Fibroblast of skin of back (primary cell): Measurements from ENCODE around the gene CEMIP2.

Experiments used
- DNase-seq: peaks from one replicate; pipeline ENCODE4 v3.0.0-alpha.2; 2013

The CEMIP2 gene

DNA sequence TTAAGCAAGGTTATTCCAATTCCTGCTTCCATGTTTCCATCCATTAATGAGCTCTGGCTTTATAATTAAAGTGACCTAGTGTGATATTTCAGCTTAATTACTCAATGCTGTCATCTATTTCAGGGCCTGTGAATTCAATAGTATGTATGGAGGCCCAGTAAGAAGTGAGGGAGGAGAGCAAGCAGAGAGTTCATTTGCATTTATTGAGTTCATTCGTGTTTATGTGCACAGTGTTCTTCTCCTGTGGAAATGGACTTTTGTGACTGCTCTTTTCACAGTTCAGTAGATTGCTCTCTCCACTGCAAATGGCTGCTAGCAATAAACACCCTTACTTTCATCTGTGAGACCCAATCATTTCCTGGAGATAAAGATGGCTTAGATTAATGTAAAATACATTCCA, 130.9 kb downstream of the CEMIP2 start:
- no peak for DNase-seq

DNA sequence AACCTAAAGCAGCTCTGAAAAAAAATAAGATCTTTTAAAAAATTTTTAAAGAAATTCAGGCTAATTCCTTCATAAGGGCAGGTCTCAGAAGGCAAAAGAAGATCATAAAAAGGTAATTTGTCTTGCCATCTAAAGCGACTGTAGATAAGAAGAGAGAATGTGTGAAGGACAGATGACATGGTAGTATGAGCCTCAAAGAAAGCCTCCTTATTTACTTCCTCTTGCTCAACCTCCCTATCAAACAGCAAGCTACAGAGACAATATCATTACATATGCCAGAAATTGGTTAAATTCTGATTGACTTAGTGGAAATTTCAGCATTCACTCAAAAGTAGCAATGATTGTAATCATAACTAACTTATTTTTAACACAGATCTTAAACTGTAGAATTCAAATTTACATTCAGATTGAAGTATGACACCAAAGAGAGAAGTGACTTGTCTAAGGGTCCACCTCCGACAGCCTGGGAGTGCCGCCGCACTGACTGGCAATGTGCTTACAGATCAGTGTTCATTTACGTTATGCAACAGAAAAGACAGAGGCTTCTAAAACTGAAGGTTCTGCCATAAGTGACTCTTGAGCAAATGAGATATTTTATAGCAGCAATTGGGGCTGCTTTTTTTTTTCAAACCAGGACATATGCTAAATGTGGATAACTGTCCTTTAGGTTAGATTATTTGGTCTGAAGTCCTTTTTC, 132.0 kb downstream of the CEMIP2 start:
- no peak for DNase-seq

DNA sequence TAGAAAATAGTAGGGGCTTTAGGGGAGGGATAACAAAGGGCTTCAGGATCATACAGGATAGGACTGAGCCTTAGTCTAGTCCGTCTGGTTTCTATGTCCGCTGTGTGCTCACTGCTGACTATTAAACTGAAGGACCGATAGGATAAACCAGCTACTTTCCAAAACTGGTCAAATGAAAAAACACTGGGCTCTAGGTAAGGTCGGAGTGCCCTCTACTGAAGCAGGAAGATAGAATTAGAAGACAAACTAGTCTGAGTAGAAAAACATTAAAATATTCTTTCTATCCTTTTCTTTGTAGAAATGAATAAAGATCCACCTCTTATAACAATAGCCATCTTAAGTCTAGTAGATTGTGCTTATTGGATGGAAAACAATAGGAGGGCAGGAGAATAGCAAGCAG, 133.6 kb downstream of the CEMIP2 start:
- DNase-seq: no peak
